Mesodermal cell (in vitro differentiated cells): ENCODE data around the gene ZNF398.
A peak's percentile ranks its signal among the peaks of the same experiment; 100 is the strongest.
"Not testable (repeated sequence)": the region's sequence is repeated elsewhere in the genome, so short reads cannot be mapped to it uniquely, and the experiment has no call there.

Source experiments
- H3K27ac ChIP-seq: 2 replicates; pipeline ENCODE4 v1.7.0; 2013; ENCODE audit warnings: mild to moderate bottlenecking, low read depth, low read length, moderate library complexity; ENCODE audit not compliant: severe bottlenecking
- H3K36me3 ChIP-seq: 2 replicates; pipeline ENCODE4 v1.7.1; 2013; ENCODE audit warnings: mild to moderate bottlenecking, low read length, moderate library complexity; ENCODE audit not compliant: control insufficient read depth, insufficient read depth
- H3K4me1 ChIP-seq: one replicate; pipeline ENCODE4 v1.7.1; 2013; ENCODE audit warnings: mild to moderate bottlenecking, low read length; ENCODE audit not compliant: insufficient read depth, control insufficient read depth, poor library complexity, severe bottlenecking
- H3K4me3 ChIP-seq: 2 replicates; pipeline ENCODE4 v1.7.0; 2013; ENCODE audit warnings: low read length, control low read depth, mild to moderate bottlenecking; ENCODE audit not compliant: insufficient read depth, poor library complexity, severe bottlenecking; ENCODE audit errors: extremely low read depth
- H3K9me3 ChIP-seq: 2 replicates; pipeline ENCODE4 v1.7.1; 2013; ENCODE audit warnings: mild to moderate bottlenecking, low read length, moderate library complexity; ENCODE audit not compliant: control insufficient read depth
- WGBS, 2 experiments: methylation state at CpG; one replicate each; pipeline ENCODE4 v1.1.5; 2013; ENCODE audit warnings: missing lambda C conversion rate in 2 of 2; ENCODE audit not compliant: insufficient coverage in 2 of 2; 5-methylcytosine and 5-hydroxymethylcytosine counted together

The ZNF398 gene

DNA sequence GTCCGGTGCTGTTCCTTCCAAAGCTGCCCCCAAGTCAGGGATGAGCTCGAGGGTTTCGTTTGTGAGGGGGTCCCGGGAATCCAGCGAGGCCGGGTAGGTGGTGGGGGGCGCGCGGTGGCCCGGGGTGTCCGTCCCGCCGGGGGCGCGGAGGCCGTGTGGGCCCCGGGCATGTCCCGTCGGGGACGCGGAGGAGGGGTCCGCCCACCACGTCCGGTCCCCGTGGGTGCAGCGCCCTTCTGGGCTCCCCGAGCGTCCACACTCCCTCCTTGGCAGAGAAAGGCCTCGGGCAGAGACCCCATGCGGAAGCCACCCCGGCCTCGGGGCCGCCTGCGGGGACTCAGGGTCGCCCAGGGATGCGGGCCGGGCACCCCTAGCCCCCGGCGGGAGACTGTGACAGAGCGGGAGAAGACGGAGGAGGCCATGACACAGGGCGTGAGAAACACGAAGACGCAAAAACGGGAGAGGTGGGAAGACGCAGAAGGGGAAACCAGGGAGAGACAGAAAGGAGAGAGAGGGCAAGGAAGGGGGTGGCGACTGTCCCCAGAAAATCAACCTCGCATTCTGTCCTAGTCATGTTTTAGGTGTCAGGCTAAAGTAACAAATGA is 20.5 kb upstream of the ZNF398 start:
- Histone ChIP-seq H3K36me3 (peaks cover 32% of the 10 kb centered on the region), H3K4me1 (peaks cover 8% of the 10 kb centered on the region), H3K4me3 (peak overlapping the region; percentile 98), H3K9me3 (peaks cover 16% of the 10 kb centered on the region), H3K27ac (peak overlapping the region; percentile 79)
- 0 to 2% methylated on average over 41 to 47 of the region's 48 CpGs for WGBS, 2 experiments

DNA sequence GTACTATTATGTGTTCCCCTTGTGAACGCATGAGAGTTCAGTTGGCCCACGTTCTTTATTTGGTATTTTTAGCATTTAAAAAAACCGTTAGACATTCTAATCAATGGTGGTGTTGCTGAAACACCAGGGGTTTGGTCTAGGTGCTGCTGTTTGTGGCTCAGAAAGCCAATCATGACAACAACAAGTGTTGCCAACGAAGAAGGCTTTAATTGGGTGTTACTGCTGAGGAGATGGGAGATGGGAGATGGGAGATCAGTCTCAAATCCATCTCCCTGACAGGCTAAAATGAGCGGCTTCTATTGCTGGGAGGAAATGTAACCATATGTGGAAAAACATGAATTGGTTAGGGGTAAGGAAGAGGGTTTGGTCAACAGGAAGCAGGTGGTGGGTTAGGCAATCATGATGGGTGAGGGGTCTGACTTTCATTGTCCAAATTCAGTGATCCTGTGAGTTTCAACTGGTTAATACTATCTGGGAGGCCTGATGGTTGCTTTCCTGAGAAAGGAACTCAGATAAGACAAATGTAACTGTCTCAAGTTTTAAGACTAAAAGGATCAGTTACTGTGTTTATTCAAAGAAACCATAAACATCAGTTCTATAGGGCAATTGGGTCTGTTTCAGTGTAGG is 16.6 kb upstream of the ZNF398 start:
- peaks cover 5% of the 10 kb centered on the region for H3K4me1 ChIP-seq
- no peak overlapping the region for H3K4me3 ChIP-seq
- no peak overlapping the region for H3K27ac ChIP-seq
- H3K9me3 ChIP-seq, result peaks cover 16% of the 10 kb centered on the region
- WGBS, 2 experiments, result 100% methylated on average over 3 to 4 of the region's 5 CpGs
- H3K36me3 ChIP-seq, result peaks cover 59% of the 10 kb centered on the region

DNA sequence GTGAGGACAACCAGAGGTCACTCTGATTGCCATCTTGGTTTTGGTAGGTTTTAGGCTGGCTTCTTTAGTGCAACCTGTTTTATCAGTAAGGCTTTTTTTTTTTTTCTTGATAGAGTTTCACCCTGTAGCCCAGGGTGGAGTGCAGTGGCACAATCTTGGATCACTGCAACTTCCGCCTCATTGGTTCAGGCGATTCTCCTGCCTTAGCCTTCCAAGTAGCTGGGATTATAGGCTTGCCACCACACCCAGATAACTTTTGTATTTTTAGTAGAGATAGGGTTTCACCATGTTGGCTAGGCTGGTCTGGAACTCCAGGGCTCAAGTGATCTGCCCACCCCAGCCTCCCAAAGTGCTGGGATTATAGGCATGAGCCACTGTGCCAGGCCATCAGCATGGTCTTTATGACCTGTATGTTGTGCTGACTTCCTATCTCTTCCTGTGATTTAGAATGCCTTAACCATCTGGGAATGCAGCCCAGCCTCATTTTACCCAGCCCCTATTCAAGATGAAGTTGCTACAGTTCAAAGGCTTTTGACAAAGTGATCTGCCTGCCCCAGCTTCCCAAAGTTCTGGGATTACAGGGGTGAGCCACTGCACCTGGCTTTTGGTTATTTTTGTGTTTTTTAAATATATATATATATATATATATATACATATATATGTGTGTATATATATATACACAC is 14.1 kb upstream of the ZNF398 start:
- H3K9me3 ChIP-seq, result peaks cover 16% of the 10 kb centered on the region

DNA sequence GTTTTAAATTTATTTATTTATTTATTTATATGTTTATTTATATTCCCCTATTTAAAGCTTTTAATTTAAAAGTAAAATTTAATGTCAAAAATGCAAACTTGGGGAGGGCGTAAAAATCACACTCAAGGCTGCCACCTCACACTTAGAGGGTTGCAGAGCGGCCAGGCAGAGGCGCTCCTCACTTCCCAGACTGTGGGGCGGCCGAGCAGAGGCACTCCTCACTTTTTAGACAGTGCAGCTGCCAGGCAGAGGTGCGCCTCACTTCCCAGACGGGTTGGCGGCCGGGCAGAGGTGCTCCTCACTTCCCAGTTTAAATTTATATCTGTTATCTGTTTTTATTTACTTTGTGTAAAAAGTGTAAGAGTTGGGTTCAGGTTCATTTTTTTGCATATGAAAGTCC is 11.1 kb upstream of the ZNF398 start:
- WGBS, 2 experiments, result 97 to 100% methylated on average over 1 to 4 of the region's 9 CpGs
- no peak overlapping the region for H3K27ac ChIP-seq
- H3K36me3 ChIP-seq, result peaks cover 38% of the 10 kb centered on the region
- H3K4me3 ChIP-seq, result no peak overlapping the region
- H3K4me1 ChIP-seq, result no peaks in the 10 kb centered on the region
- peaks cover 5% of the 10 kb centered on the region for H3K9me3 ChIP-seq

More for the DNA sequence above, 14.1 kb upstream of the ZNF398 start:
- Histone ChIP-seq H3K4me3 (no peak overlapping the region), H3K4me1 (peaks cover under 1% of the 10 kb centered on the region), H3K36me3 (peaks cover 64% of the 10 kb centered on the region), H3K27ac (no peak overlapping the region)
- no CpG with 5 or more reads among the region's 2 CpGs for WGBS, 2 experiments

DNA sequence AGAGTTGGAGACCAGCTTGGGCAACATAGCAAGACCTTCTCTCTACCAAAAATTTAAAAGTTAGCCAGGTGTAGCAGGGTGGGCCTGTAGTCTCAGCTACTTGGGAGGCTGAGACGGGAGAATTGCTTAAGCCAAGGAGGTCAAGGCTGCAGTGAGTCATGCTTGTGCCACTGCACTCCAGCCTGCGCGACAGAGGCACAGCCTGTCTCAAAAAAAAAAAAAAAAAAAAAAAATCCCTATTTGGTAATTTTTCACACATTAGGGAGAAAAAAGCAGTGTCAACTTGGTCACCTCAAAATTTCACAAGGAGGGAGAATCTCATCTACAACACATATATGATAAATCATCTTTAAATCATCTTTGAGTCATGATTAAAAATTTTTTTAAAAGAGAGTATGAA is 6.4 kb upstream of the ZNF398 start:
- H3K9me3 ChIP-seq, result no peaks in the 10 kb centered on the region
- WGBS, 2 experiments, result no CpG with 5 or more reads among the region's 3 CpGs
- no peak overlapping the region for H3K4me3 ChIP-seq
- no peak overlapping the region for H3K27ac ChIP-seq
- no peaks in the 10 kb centered on the region for H3K4me1 ChIP-seq
- peaks cover 5% of the 10 kb centered on the region for H3K36me3 ChIP-seq

DNA sequence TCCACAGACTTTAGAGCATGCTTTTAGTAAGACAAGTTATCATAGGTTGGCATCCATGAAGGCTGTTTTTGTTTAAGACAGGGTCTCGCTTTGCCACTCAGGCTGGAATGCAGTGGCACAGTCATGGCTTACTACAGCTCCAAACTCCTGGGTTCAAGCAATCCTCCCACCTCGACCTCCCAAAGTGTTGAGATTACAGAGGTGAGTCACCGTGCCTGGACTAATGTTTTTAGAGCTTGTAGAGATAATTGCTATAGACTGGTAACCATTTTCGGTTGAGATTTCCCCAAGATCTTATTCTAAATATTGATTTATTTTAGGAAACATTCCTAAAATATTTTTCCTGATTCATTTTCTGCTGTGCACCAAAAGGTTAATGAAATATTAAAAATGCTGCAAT is 5.4 kb upstream of the ZNF398 start:
- H3K4me3 ChIP-seq, result no peak overlapping the region
- H3K4me1 ChIP-seq, result no peaks in the 10 kb centered on the region
- no peaks in the 10 kb centered on the region for H3K36me3 ChIP-seq
- H3K27ac ChIP-seq, result no peak overlapping the region
- H3K9me3 ChIP-seq, result no peaks in the 10 kb centered on the region
- WGBS, 2 experiments, result 84% methylated on average over 2 of the region's 4 CpGs; no CpG with 5 or more reads in 1 of the 2 experiments

DNA sequence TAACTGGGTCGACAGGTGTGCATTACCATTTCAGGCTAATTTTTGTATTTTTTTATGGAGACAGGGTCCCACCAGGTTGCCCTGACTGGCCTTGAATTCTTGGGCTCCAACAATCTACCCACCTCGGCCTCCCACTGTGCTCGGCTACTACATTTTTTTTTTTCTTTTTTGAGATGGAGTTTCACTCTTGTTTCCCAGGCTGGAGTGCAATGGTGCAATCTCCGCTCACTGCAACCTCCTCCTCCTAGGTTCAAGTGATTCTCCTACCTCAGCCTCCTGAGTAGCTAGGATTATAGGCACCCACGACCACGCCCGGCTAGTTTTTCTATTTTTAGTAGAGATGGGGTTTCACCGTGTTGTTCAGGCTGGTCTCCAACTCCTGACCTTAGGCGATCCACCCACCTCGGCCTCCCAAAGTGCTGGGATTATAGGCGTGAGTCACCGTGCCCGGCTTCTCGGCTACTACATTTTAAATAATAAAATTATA is 2.8 kb upstream of the ZNF398 start:
- not testable (repeated sequence) for H3K9me3 ChIP-seq, H3K27ac ChIP-seq, H3K4me3 ChIP-seq, H3K36me3 ChIP-seq, H3K4me1 ChIP-seq
- WGBS, 2 experiments, result 31 to 47% methylated on average over 7 to 8 of the region's 14 CpGs

DNA sequence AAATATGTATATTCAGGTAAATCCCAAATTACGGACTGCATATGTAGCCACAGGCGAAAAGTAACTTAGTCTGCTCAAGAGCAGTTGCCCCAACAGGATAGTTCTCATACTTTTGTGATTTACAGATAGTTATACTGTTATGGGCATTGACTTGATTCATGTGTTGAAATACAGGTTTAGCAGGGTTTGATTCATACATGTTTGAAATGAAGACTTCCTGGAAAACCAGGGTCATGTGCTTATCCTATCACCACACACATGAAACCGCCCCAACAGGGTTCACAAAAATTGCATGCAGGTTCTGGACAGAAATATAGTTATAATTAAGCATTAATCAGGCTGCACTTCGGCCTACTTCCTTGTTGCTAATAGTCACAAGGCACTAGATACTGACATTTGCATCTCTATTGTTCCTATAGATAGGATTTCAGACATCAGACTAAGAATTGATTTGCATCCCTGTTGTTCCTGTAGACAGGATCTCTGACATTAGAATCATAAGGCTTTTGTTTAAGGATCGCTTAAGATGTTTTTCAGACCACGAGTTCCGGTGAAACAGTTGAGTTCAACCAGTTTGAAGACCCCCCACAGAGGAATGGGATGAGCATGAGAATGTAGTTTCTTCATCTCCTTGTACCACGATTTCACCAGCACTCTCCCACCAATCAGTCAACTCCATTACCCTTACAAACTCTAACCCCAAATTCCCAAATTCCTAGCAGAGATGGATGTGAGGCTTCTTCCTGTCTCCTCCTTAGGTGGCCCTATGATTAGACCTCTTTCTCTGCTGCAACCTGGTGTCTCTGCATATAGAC is 2.0 kb upstream of the ZNF398 start:
- H3K4me1 ChIP-seq, result no peaks in the 10 kb centered on the region
- H3K27ac ChIP-seq, result no peak overlapping the region
- no peak overlapping the region for H3K4me3 ChIP-seq
- H3K9me3 ChIP-seq, result no peaks in the 10 kb centered on the region
- 13 to 58% methylated on average over 1 to 5 of the region's 8 CpGs for WGBS, 2 experiments
- H3K36me3 ChIP-seq, result peaks cover 9% of the 10 kb centered on the region

DNA sequence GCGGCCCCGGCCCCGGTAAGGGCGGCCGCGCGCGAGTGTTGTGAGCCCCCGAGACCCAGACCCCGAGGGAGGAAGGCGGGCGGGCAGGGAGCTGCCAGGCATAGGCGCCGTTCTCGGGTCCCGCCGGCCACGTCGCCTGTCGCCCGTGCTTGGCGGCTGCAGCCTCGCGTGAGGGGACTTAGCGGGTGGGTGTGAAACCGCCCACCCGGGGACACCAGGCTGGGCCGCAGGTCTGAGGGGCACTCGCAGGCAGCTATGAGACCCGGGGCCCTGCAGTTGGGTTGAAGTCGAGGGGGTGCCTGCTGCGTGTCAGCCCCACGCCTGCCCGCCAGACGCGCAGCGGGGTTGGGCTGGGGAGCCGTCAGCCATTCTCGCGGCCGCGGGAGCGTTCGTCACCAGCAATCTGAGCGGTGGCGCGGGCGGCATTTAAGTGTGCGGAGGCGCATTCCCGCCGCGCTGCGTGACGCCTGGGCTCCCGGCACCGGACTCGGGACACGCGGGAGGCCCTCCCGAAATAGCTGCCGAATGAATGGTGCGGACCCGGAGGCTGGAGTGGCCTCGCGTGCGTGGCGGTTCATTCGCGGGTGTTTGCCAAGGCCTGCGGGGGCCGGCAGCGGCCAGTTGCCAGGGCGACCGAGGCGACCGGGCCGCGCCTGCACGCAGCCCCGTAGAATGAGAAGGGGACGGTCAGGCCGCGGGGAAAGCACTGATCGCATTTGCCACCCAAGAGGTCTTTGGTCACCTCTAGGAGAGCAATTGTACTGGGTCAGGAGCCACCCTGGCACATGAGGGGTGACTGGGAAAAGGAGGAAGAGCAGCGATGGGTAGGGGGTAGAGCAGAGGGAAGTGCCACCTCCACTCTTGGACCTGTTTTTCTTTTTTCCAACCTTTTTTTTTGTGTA is 750 bp downstream of the ZNF398 start:
- H3K4me3 ChIP-seq, result peak overlapping the region; percentile 87
- 0% methylated on average over 61 to 78 of the region's 86 CpGs for WGBS, 2 experiments
- H3K4me1 ChIP-seq, result no peaks in the 10 kb centered on the region
- H3K27ac ChIP-seq, result peak overlapping the region; percentile 76
- no peaks in the 10 kb centered on the region for H3K9me3 ChIP-seq
- peaks cover 13% of the 10 kb centered on the region for H3K36me3 ChIP-seq

DNA sequence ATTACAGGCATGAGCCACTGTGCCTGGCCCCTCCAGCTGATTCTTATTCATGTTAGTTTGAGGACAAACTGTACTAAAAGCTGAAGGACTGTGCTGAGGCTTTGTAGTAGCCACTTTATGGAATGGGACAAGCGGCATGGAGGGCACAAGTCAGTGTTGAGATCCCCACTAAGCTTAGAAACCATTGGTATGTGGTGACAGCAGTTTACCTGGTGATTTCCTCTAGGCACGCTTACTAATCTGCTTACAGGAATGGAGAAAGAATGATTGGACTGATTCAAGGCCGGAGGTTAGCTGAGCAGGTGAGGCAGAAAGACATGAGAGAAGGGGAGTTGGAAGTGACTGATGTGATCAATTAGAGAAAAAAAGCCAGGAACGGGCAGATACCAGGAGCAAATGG is 3.7 kb downstream of the ZNF398 start:
- H3K36me3 ChIP-seq, result peaks cover 40% of the 10 kb centered on the region
- no peaks in the 10 kb centered on the region for H3K9me3 ChIP-seq
- no peak overlapping the region for H3K4me3 ChIP-seq
- WGBS, 2 experiments, result 87 to 89% methylated on average over 4 of the region's 4 CpGs
- H3K27ac ChIP-seq, result no peak overlapping the region
- no peaks in the 10 kb centered on the region for H3K4me1 ChIP-seq
